Ovary (tissue), 3 donors: ENCODE measurements around the gene TTR.

Experiments
- CTCF ChIP-seq, 3 donors: fragments of 450-650 bp in 2 of 3; fragments of 200-600 bp in 1 of 3; IDR thresholded peaks; one replicate each; pipeline versions ENCODE4 v1.5.1 to v1.8.0; 2016 to 2022; ENCODE audit warnings: antibody characterized with exemption in 3 of 3, mild to moderate bottlenecking in 1 of 3
- POLR2A ChIP-seq: fragments of 450-650 bp; IDR thresholded peaks from one replicate; pipeline ENCODE4 v1.6.1; 2017; ENCODE audit warnings: antibody characterized with exemption, mild to moderate bottlenecking, moderate library complexity
- donor health status: DM: no; HTN: no; CAD: no.

- TF ChIP-seq CTCF (IDR thresholded peaks at IDR 0.05) (no peak), POLR2A (no peak)
Measured at GRCh38 chr18:31598021-31598805, 6.5 kb downstream of the TTR start.
